Small intestine (tissue), 7 donors: ENCODE measurements around the gene SIX2. TPM values are rescaled to one million over a fixed set of nuclear protein-coding genes. Genes with fewer than 3 reads are reported as not detected.

Experiments
- DNase-seq, 2 donors: peaks; one replicate each; pipeline versions ENCODE4 v3.0.0 to v3.0.0-alpha.2; 2013
- FAIRE-seq: peaks from 2 replicates; lab custom pipeline; 2012; peaks lifted over from hg19 to GRCh38; lab: Jason Lieb, UNC
- H3K27ac ChIP-seq, 3 donors: one replicate each; pipeline ENCODE4 v1.5.1; 2013; ENCODE audit warnings: low read length in 2 of 3, mild to moderate bottlenecking in 2 of 3, control low read depth in 1 of 3, inconsistent platforms in 1 of 3, low read depth in 1 of 3, moderate library complexity in 1 of 3
- H3K27me3 ChIP-seq, 3 donors: one replicate each; pipeline ENCODE4 v1.6.1; 2013; ENCODE audit warnings: low read length in 3 of 3, inconsistent platforms in 1 of 3; ENCODE audit not compliant: control insufficient read depth in 3 of 3, insufficient read depth in 3 of 3
- H3K36me3 ChIP-seq, 3 donors: one replicate each; pipeline ENCODE4 v1.6.1; 2013; ENCODE audit warnings: low read length in 3 of 3, inconsistent platforms in 1 of 3, low read depth in 1 of 3, mild to moderate bottlenecking in 1 of 3, moderate library complexity in 1 of 3; ENCODE audit not compliant: control insufficient read depth in 3 of 3, insufficient read depth in 2 of 3
- H3K4me1 ChIP-seq, 3 donors: one replicate each; pipeline ENCODE4 v1.6.1; 2013; ENCODE audit warnings: low read length in 2 of 3, inconsistent platforms in 1 of 3, low read depth in 1 of 3, mild to moderate bottlenecking in 1 of 3, moderate library complexity in 1 of 3; ENCODE audit not compliant: control insufficient read depth in 3 of 3, insufficient read depth in 2 of 3
- H3K4me3 ChIP-seq, 3 donors: one replicate each; pipeline ENCODE4 v1.5.1; 2013; ENCODE audit warnings: low read length in 3 of 3, control low read depth in 1 of 3, inconsistent platforms in 1 of 3, low read depth in 1 of 3, mild to moderate bottlenecking in 1 of 3, moderate library complexity in 1 of 3
- H3K9me3 ChIP-seq, 2 donors: one replicate each; pipeline ENCODE4 v1.6.1; 2013; ENCODE audit warnings: low read depth in 1 of 2, low read length in 1 of 2; ENCODE audit not compliant: control insufficient read depth in 2 of 2, insufficient read depth in 1 of 2
- WGBS, 3 donors: extraction: QIAGEN DNeasy Blood & Tissue Kit; methylation state at CpG; one replicate each; pipeline ENCODE4 v1.1.7; 2013; 5-methylcytosine and 5-hydroxymethylcytosine counted together
- polyA plus RNA-seq, 4 donors: library from polyadenylated mRNA; stranded (reverse) in 3 of 4; unstranded in 1 of 4; fragments of 200-250 nt in 3 of 4; fragments of 120-200 nt in 1 of 4; gene quantifications; one replicate each; pipeline versions ENCODE4 v1.2.1 to v1.2.3, GENCODE V29; 2013
- donor health status: healthy with polysubstance abuse.
- donor health status: control.
- donor health status: control.
- donor health status: Bipolar disorder and iron deficiency.
- donor health status: healthy.

SIX2 gene
- polyA plus RNA-seq, 4 donors: 0.06 to 0.12 TPM; not detected in 2

GRCh38 chr2:44989176-44989575 is 20.1 kb downstream of the SIX2 start:
- peaks cover 0 to 18% (median 6%) of the 10 kb centered on the region in 3 donors for H3K27me3 ChIP-seq
- no peak overlapping the region for H3K27ac ChIP-seq
- no peaks in the 10 kb centered on the region for H3K4me1 ChIP-seq
- FAIRE-seq: no peak
- 86 to 89% (median 86%) methylated on average over 2 of the region's 2 CpGs for WGBS, 3 donors
- no peak overlapping the region for H3K4me3 ChIP-seq
- DNase-seq: no peak
- H3K9me3 ChIP-seq: peaks cover 0 to 12% of the 10 kb centered on the region in 2 donors
- no peaks in the 10 kb centered on the region for H3K36me3 ChIP-seq

GRCh38 chr2:44983836-44984604 is 25.2 kb downstream of the SIX2 start:
- Histone ChIP-seq H3K9me3 (peaks cover 0 to 13% of the 10 kb centered on the region in 2 donors), H3K36me3 (no peaks in the 10 kb centered on the region), H3K4me3 (no peak overlapping the region), H3K27me3 (peaks cover 0 to 15% (median 2%) of the 10 kb centered on the region in 3 donors), H3K4me1 (no peaks in the 10 kb centered on the region), H3K27ac (no peak overlapping the region)
- FAIRE-seq (no peak), DNase-seq (no peak)
- 65 to 82% (median 76%) methylated on average over 9 of the region's 9 CpGs for WGBS, 3 donors

DNA sequence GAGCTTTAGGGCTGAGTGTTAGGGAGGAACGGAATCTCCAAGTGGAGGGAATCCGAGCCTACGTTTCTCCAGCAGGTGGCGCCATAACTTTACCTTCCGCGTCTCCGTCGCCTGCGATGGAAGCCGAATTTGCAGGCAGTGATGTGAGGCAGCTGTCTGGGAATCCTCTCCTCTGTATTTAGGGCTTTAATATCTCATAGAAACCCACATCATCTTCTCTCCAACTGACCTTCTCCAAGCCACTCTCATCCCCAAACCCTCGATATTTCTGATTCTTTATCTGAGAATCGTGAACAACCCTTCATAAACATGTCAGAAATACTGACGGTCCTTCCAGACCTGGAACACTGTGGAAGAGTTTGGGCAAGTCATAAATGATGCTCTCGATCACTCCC is 27.5 kb downstream of the SIX2 start:
- Histone ChIP-seq H3K4me3 (no peak overlapping the region), H3K27ac (no peak overlapping the region), H3K27me3 (peaks cover 0 to 23% (median 0%) of the 10 kb centered on the region in 3 donors), H3K9me3 (peaks cover 0 to 6% of the 10 kb centered on the region in 2 donors), H3K4me1 (no peaks in the 10 kb centered on the region), H3K36me3 (no peaks in the 10 kb centered on the region)
- 10 to 13% (median 12%) methylated on average over 14 of the region's 14 CpGs for WGBS, 3 donors
- peak; percentile 65 to 77 for DNase-seq
- FAIRE-seq: no peak

DNA sequence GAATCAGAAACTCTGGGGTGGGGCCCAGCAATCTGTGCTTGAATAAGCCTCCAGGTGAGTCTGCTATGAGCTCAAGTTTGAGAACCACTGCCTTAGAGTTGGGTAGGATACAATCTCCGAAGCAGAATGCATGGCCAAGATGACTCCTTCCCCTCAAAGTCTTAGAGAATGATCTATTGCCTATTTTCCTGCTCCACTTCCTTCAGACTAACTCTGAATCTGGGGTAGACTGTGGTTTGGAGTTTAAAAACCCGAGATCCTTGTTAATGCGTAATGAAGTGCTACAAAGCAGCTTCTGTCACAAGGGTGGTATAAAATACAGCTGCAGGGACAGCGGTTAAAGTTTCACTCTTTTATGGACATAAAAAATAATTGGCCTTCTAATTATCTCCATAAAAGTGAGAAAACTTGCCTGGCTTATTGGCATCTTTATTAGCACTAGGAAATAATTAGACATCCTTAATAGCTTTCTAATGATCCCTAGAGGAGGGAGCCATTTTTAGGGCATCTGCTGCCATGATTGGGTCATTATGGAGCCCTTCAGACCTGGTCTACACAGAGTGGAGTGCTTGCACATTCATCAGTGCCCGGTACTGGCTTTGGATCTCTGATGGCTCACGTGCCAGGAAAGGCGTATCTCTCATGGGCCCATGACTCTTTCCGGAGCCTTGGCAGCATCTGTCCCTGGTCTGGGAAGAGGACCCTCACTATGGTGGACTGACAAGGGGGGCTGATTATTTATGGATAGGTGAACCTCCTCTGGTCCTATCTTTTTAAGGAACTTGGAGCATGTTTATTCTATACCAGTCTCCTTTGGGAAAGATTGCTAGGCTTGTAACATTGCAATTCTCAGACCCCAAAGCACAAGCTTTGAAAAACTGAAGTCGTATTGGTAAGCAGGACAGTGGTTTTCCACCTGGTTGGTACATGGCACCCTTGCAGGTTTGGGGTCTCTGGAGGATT is 28.2 kb downstream of the SIX2 start:
- H3K9me3 ChIP-seq: peaks cover 0 to 6% of the 10 kb centered on the region in 2 donors
- no peaks in the 10 kb centered on the region for H3K4me1 ChIP-seq
- DNase-seq (no peak), FAIRE-seq (no peak)
- peaks cover 0 to 24% (median 0%) of the 10 kb centered on the region in 3 donors for H3K27me3 ChIP-seq
- no peaks in the 10 kb centered on the region for H3K36me3 ChIP-seq
- no peak overlapping the region for H3K4me3 ChIP-seq
- no peak overlapping the region for H3K27ac ChIP-seq
- 37 to 56% (median 41%) methylated on average over 9 of the region's 9 CpGs for WGBS, 3 donors

DNA sequence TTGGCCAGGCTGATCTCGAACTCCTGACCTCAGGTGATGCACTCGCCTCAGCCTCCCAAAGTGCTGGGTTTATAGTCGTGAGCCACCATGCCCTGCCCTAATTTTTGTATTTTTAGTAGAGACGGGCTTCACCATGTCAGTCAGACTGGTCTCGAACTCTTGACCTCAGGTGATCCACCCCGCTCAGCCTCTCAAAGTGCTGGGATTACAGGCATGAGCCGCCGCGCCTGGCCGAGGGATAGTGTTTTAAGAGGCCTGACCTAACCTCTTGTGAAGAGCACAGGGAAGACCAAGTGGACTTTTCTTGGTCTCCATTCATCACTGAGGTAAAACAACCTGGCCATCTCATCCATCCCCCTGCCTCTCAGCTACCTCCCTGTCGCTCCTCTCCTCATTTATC is 29.7 kb downstream of the SIX2 start:
- no peak overlapping the region for H3K4me3 ChIP-seq
- H3K27me3 ChIP-seq: peaks cover 0 to 36% (median 0%) of the 10 kb centered on the region in 3 donors
- DNase-seq (no peak), FAIRE-seq (no peak)
- H3K4me1 ChIP-seq: no peaks in the 10 kb centered on the region
- H3K9me3 ChIP-seq: peaks cover 0 to 6% of the 10 kb centered on the region in 2 donors
- H3K36me3 ChIP-seq: no peaks in the 10 kb centered on the region
- H3K27ac ChIP-seq: no peak overlapping the region
- 77 to 80% (median 78%) methylated on average over 11 of the region's 11 CpGs for WGBS, 3 donors

GRCh38 chr2:44975571-44976450 is 33.4 kb downstream of the SIX2 start:
- Histone ChIP-seq H3K36me3 (no peaks in the 10 kb centered on the region), H3K27ac (no peak overlapping the region), H3K9me3 (no peaks in the 10 kb centered on the region), H3K27me3 (peaks cover 0 to 51% (median 3%) of the 10 kb centered on the region in 3 donors), H3K4me1 (no peaks in the 10 kb centered on the region), H3K4me3 (no peak overlapping the region)
- DNase-seq (no peak), FAIRE-seq (no peak)
- 69 to 75% (median 73%) methylated on average over 23 to 24 of the region's 24 CpGs for WGBS, 3 donors

GRCh38 chr2:44974064-44974715 is 35.1 kb downstream of the SIX2 start:
- H3K4me1 ChIP-seq: no peaks in the 10 kb centered on the region
- H3K27ac ChIP-seq: no peak overlapping the region
- H3K9me3 ChIP-seq: no peaks in the 10 kb centered on the region
- H3K4me3 ChIP-seq: no peak overlapping the region
- WGBS, 3 donors: 57 to 67% (median 60%) methylated on average over 6 of the region's 6 CpGs
- H3K36me3 ChIP-seq: no peaks in the 10 kb centered on the region
- FAIRE-seq: no peak
- H3K27me3 ChIP-seq: peaks cover 0 to 43% (median 3%) of the 10 kb centered on the region in 3 donors
- peak in 1 of 2 donors; percentile 15 for DNase-seq
